Kidney epithelial cell (primary cell): ENCODE results near the gene MYPN. TPM values are rescaled to one million over a fixed set of nuclear protein-coding genes. Genes with fewer than 3 reads are reported as not detected.
A peak's percentile ranks its signal among the peaks of the same experiment; 100 is the strongest.

Source experiments
- DNase-seq: peaks from one replicate; pipeline ENCODE4 v3.0.0-alpha.2; 2010; ENCODE audit warnings: low read depth
- H3K27me3 ChIP-seq: 2 replicates; pipeline ENCODE4 v1.6.0; 2011; ENCODE audit warnings: low read length; ENCODE audit not compliant: control insufficient read depth, insufficient read depth
- H3K36me3 ChIP-seq: 2 replicates; pipeline ENCODE4 v1.5.1; 2011; ENCODE audit warnings: low read length; ENCODE audit not compliant: control insufficient read depth, insufficient read depth
- H3K4me3 ChIP-seq: 2 replicates; pipeline ENCODE4 v1.5.1; 2011; ENCODE audit warnings: low read depth, mild to moderate bottlenecking, control low read depth, low read length
- CTCF ChIP-seq: IDR thresholded peaks from 2 replicates; pipeline ENCODE4 v1.5.1; 2011; ENCODE audit warnings: mild to moderate bottlenecking, moderate library complexity, low read length, control low read depth, inconsistent platforms; ENCODE audit not compliant: insufficient read depth, poor library complexity, severe bottlenecking
- total RNA-seq: library from RNA; depleted of rRNA; stranded (reverse); fragments of >200 nt; gene quantifications from 2 replicates; pipeline ENCODE4 v1.2.3, GENCODE V29; 2015

Gene MYPN
- total RNA-seq, 1 donor from 2014 or later = 0.04 TPM

GRCh38 chr10:68218786-68219185 lies 109.5 kb downstream of the MYPN start:
- Histone ChIP-seq H3K27me3 (no peaks in the 10 kb centered on the region), H3K36me3 (no peaks in the 10 kb centered on the region), H3K4me3 (no peak overlapping the region)
- TF ChIP-seq CTCF = no peak
- DNase-seq = no peak

- no peaks in the 10 kb centered on the region for H3K27me3 ChIP-seq
- DNase-seq = no peak
Observed at GRCh38 chr10:68221196-68221595, 111.9 kb downstream of the MYPN start.

GRCh38 chr10:68222391-68222790 lies 113.1 kb downstream of the MYPN start:
- no peak for DNase-seq
- Histone ChIP-seq H3K36me3 (no peaks in the 10 kb centered on the region), H3K27me3 (no peaks in the 10 kb centered on the region), H3K4me3 (no peak overlapping the region)
- TF ChIP-seq CTCF = no peak

More at GRCh38 chr10:68221196-68221595, 111.9 kb downstream of the MYPN start:
- Histone ChIP-seq H3K36me3 (no peaks in the 10 kb centered on the region), H3K4me3 (no peak overlapping the region)
- TF ChIP-seq CTCF = no peak

- Histone ChIP-seq H3K4me3 (no peak overlapping the region), H3K36me3 (no peaks in the 10 kb centered on the region), H3K27me3 (no peaks in the 10 kb centered on the region)
- TF ChIP-seq CTCF = peak; percentile 5
- DNase-seq = no peak
Observed at GRCh38 chr10:68223535-68224165, 114.4 kb downstream of the MYPN start.

DNA sequence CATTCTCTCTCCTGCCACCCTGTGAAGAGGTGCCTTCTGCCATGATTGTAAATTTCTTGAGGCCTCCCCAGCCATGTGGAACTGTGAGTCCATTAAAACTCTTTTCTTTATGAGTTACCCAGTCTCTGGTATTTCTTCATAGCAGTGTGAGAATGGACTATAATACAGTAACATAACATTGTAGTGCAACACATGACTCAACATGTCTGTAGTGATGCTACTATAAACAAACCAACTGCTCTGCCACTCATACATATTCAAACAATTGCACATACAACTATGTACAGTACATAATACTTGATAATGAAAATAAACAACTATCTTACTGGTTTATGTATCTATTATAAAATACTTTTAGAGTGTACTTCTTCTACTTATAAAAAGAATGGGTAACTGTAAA lies 115.5 kb downstream of the MYPN start:
- H3K36me3 ChIP-seq = no peaks in the 10 kb centered on the region
- no peak for TF ChIP-seq CTCF
- no peak overlapping the region for H3K4me3 ChIP-seq
- H3K27me3 ChIP-seq = no peaks in the 10 kb centered on the region
- DNase-seq = no peak

DNA sequence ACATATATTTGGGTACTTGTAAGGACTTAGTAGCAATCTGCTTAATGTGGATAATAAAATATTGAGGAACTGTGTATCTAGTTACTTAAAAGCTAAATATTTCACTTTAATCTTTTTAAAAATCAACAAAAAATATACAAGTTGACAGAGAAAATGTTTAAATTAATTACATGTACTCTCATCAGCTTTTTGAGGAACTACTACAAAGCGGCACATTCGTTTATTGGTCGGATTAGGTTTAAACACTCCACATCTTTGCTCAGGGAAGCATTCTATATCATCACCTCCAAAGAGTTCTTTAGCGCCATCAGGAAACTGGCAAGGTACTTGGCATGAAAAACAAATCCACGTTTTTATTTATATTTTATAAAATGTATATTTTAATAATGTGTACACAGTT lies 121.0 kb downstream of the MYPN start:
- H3K4me3 ChIP-seq = no peak overlapping the region
- no peaks in the 10 kb centered on the region for H3K36me3 ChIP-seq
- peaks cover 2% of the 10 kb centered on the region for H3K27me3 ChIP-seq
- DNase-seq = no peak
- TF ChIP-seq CTCF = no peak
